Lower leg skin (tissue), 4 donors: Measurements from ENCODE around the gene TMEM45B. TPM values are rescaled to one million over a fixed set of nuclear protein-coding genes. Genes with fewer than 3 reads are reported as not detected.
A peak's percentile ranks its signal among the peaks of the same experiment; 100 is the strongest.

Experiments
- DNase-seq, 2 donors: peaks; one replicate each; pipeline ENCODE4 v3.0.0-alpha.2; 2019; ENCODE audit warnings: low spot score in 2 of 2
- H3K4me3 ChIP-seq: fragments of 200-600 bp; sonication (generic); 2 replicates; pipeline ENCODE4 v1.5.1; 2017; ENCODE audit warnings: mild to moderate bottlenecking, low read depth; ENCODE audit not compliant: poor library complexity, severe bottlenecking
- POLR2A ChIP-seq, 2 donors: fragments of 450-650 bp; IDR thresholded peaks; one replicate each; pipeline ENCODE4 v1.6.1; 2016 to 2017; ENCODE audit warnings: antibody characterized with exemption in 2 of 2, mild to moderate bottlenecking in 1 of 2, moderate library complexity in 1 of 2
- whole genome bisulfite sequencing, 2 donors: methylation state at CpG; one replicate each; pipeline ENCODE4 v1.1.5; 2018; 5-methylcytosine and 5-hydroxymethylcytosine counted together
- intact Hi-C: fragments of 100-400 bp; cut with DNase I; formaldehyde crosslinking; loops from one replicate; pipeline ENCODE4 v1.15.0; 2023; ENCODE audit warnings: low total_unique reads
- total RNA-seq, 4 donors: library from RNA; depleted of rRNA; stranded (reverse); fragments of >200 nt; gene quantifications; one replicate each; pipeline ENCODE4 v1.1.0, GENCODE V29; 2016
- TF ChIP-seq, protein P1 (sequence below), 3 donors: fragments of 450-650 bp; IDR thresholded peaks; one replicate each; pipeline ENCODE4 v1.5.1; 2016; ENCODE audit warnings: antibody characterized with exemption in 3 of 3, mild to moderate bottlenecking in 3 of 3, moderate library complexity in 2 of 3

The TMEM45B gene
- total RNA-seq, 4 donors from 2014 or later = 50.2 to 76.1 (median 55.1) TPM

DNA sequence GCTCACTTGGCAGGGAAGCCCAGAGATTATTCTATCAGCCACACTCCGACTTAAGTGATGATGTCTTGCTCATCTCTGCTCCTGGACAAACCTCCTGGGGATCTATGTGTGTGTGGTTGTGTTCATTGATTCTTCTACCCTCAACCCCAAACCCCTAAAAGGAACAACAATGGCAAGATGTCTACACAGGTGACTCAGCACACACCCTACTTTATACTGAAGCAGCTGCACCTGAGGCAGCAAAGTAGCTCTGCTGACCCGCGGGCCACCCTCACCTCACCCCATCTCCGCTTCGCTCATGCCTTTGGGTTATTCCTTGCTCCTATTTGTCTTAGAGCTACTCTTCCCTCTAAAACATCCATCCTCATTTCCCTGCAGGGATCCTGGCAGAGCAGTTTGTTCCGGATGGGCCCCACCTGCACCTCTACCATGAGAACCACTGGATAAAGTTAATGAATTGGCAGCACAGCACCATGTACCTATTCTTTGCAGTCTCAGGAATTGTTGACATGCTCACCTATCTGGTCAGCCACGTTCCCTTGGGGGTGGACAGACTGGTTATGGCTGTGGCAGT, 38.7 kb downstream of the TMEM45B start:
- intact Hi-C loops = no loop called here
- peak in 1 of 2 donors; percentile 50 for DNase-seq
- no peak for TF ChIP-seq POLR2A (IDR thresholded peaks at IDR 0.05)
- TF ChIP-seq, protein P1, sequence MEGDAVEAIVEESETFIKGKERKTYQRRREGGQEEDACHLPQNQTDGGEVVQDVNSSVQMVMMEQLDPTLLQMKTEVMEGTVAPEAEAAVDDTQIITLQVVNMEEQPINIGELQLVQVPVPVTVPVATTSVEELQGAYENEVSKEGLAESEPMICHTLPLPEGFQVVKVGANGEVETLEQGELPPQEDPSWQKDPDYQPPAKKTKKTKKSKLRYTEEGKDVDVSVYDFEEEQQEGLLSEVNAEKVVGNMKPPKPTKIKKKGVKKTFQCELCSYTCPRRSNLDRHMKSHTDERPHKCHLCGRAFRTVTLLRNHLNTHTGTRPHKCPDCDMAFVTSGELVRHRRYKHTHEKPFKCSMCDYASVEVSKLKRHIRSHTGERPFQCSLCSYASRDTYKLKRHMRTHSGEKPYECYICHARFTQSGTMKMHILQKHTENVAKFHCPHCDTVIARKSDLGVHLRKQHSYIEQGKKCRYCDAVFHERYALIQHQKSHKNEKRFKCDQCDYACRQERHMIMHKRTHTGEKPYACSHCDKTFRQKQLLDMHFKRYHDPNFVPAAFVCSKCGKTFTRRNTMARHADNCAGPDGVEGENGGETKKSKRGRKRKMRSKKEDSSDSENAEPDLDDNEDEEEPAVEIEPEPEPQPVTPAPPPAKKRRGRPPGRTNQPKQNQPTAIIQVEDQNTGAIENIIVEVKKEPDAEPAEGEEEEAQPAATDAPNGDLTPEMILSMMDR (IDR thresholded peaks at IDR 0.05) = no peak
- WGBS, 2 donors = 52 to 58% methylated on average over 7 of the region's 7 CpGs
- no peak overlapping the region for H3K4me3 ChIP-seq

DNA sequence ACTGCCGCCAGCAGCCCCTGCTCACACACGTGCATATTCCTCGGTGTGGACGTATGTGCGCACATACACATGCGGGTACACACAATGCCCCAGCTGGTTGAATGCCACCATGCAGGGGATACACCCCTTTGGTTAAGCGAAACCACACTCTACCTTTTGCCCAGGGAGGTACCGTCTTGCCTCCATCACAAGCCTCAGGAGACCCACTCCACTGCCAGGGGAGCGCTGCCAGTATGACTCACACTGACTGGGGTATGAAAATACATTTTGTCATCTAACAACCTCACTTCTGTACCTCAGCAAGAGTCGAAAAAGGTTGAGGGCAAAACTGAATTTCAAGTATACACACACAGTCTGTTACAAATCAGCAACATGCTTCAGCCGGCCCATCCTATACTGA, 39.4 kb downstream of the TMEM45B start:
- WGBS, 2 donors = 60 to 61% methylated on average over 11 of the region's 11 CpGs
- intact Hi-C loops = no loop called here
- no peak overlapping the region for H3K4me3 ChIP-seq
- TF ChIP-seq POLR2A (IDR thresholded peaks at IDR 0.05) = no peak
- TF ChIP-seq, protein P1 (IDR thresholded peaks at IDR 0.05) = no peak
- DNase-seq = peak in 1 of 2 donors; percentile 83

DNA sequence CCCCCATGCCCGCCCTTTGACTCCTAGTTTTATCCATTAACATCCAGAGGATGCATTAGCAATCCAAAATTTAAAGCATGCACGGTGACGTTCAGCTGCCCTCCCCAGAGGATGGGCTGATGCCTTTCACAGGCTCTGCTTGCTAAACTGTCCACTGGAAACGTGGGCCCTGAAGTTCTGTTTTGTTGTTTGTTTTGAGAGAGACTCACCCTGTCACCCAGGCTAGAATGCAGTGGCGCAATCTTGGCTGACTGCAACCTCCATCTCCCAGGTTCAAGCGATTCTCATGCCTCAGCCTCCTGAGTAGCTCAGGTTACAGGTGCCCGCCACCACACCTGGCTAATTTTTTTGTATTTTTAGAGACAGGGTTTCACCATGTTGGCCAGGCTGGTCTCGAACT, 40.4 kb downstream of the TMEM45B start:
- 87 to 95% methylated on average over 8 of the region's 8 CpGs for WGBS, 2 donors
- intact Hi-C loops = no loop called here
- peak in 1 of 2 donors; percentile 63 for DNase-seq
- TF ChIP-seq, protein P1 (IDR thresholded peaks at IDR 0.05) = no peak
- TF ChIP-seq POLR2A (IDR thresholded peaks at IDR 0.05) = no peak
- no peak overlapping the region for H3K4me3 ChIP-seq

- TF ChIP-seq, protein P1 (IDR thresholded peaks at IDR 0.05) = no peak
- no peak for TF ChIP-seq POLR2A (IDR thresholded peaks at IDR 0.05)
- intact Hi-C loops = no loop called here
- DNase-seq = peak; percentile 76 to 89
- 43 to 44% methylated on average over 16 of the region's 16 CpGs for WGBS, 2 donors
- no peak overlapping the region for H3K4me3 ChIP-seq
Measured at GRCh38 chr11:129861702-129862522, 46.3 kb downstream of the TMEM45B start.

- DNase-seq = no peak
- intact Hi-C loops = no loop called here
- TF ChIP-seq, protein P1 (IDR thresholded peaks at IDR 0.05) = no peak
- TF ChIP-seq POLR2A (IDR thresholded peaks at IDR 0.05) = no peak
- no peak overlapping the region for H3K4me3 ChIP-seq
- 72 to 78% methylated on average over 5 of the region's 5 CpGs for WGBS, 2 donors
Measured at GRCh38 chr11:129864811-129865210, 49.2 kb downstream of the TMEM45B start.
